HG03575 (cell line): Measurements from ENCODE around the gene BANF1.
"Not testable (repeated sequence)": the region's sequence is repeated elsewhere in the genome, so short reads cannot be mapped to it uniquely, and the experiment has no call there.

Experiments
- ATAC-seq: cut with Tn5 transposase; IDR thresholded peaks from one replicate; pipeline ENCODE4 v1.9.1; 2021; ENCODE audit not compliant: unreplicated experiment, insufficient number of reproducible peaks, low FRiP score; ENCODE audit errors: extremely low read depth

BANF1 gene

GRCh38 chr11:66008095-66008467, 5.8 kb downstream of the BANF1 start:
- no peak for ATAC-seq

GRCh38 chr11:66008468-66009101, 6.3 kb downstream of the BANF1 start:
- ATAC-seq = no peak

GRCh38 chr11:66010036-66010435, 7.7 kb downstream of the BANF1 start:
- ATAC-seq = not testable (repeated sequence)

GRCh38 chr11:66011239-66011784, 9.0 kb downstream of the BANF1 start:
- ATAC-seq = no peak

- ATAC-seq = no peak
Observed at GRCh38 chr11:66011785-66012303, 9.5 kb downstream of the BANF1 start, which contains the start of gene CST6. TSS of gene CST6 (plus strand) at chr11:66012008. CDS start at chr11:66012045, 37 bp downstream.

GRCh38 chr11:66012371-66012945, 10.2 kb downstream of the BANF1 start:
- ATAC-seq = no peak

GRCh38 chr11:66012946-66013761, 10.9 kb downstream of the BANF1 start:
- no peak for ATAC-seq

GRCh38 chr11:66013762-66014100, 11.4 kb downstream of the BANF1 start:
- no peak for ATAC-seq

GRCh38 chr11:66014804-66015453, 12.6 kb downstream of the BANF1 start:
- no peak for ATAC-seq

- ATAC-seq = no peak
Observed at GRCh38 chr11:66015454-66015881, 13.2 kb downstream of the BANF1 start.

GRCh38 chr11:66015936-66016792, 13.9 kb downstream of the BANF1 start:
- ATAC-seq = no peak

GRCh38 chr11:66016793-66017177, 14.5 kb downstream of the BANF1 start:
- no peak for ATAC-seq

GRCh38 chr11:66017321-66017720, 15.0 kb downstream of the BANF1 start:
- no peak for ATAC-seq

GRCh38 chr11:66020212-66020611, 17.9 kb downstream of the BANF1 start:
- ATAC-seq = no peak

- ATAC-seq = no peak
Observed at GRCh38 chr11:66020618-66021357, 18.5 kb downstream of the BANF1 start.

- ATAC-seq = no peak
Observed at GRCh38 chr11:66022401-66023185, 20.3 kb downstream of the BANF1 start.

- ATAC-seq = not testable (repeated sequence)
Observed at GRCh38 chr11:66023186-66023440, 20.8 kb downstream of the BANF1 start.
